Bronchial epithelial cell (primary cell): ENCODE measurements around the gene ZNF366. TPM values are rescaled to one million over a fixed set of nuclear protein-coding genes. Genes with fewer than 3 reads are reported as not detected.
A peak's percentile ranks its signal among the peaks of the same experiment; 100 is the strongest.

Source experiments
- DNase-seq: peaks from one replicate; pipeline ENCODE4 v3.0.0-alpha.2; 2010; ENCODE audit warnings: low read depth
- FAIRE-seq: peaks from 2 replicates; lab custom pipeline; 2011; peaks lifted over from hg19 to GRCh38; lab: Jason Lieb, UNC
- H3K27me3 ChIP-seq: 2 replicates; pipeline ENCODE4 v1.5.1; 2011; ENCODE audit warnings: low read length; ENCODE audit not compliant: control insufficient read depth, insufficient read depth
- H3K36me3 ChIP-seq: 2 replicates; pipeline ENCODE4 v1.5.1; 2011; ENCODE audit warnings: low read length; ENCODE audit not compliant: control insufficient read depth, insufficient read depth
- H3K4me3 ChIP-seq: 2 replicates; pipeline ENCODE4 v1.5.1; 2011; ENCODE audit warnings: mild to moderate bottlenecking, low read depth, low read length, control low read depth
- CTCF ChIP-seq: IDR thresholded peaks from 2 replicates; pipeline ENCODE4 v1.5.1; 2011; ENCODE audit warnings: mild to moderate bottlenecking, moderate library complexity, low read length, control low read depth, inconsistent platforms; ENCODE audit not compliant: insufficient read depth, severe bottlenecking
- total RNA-seq: library from RNA; depleted of rRNA; stranded (reverse); fragments of >200 nt; gene quantifications from 2 replicates; pipeline ENCODE4 v1.2.1, GENCODE V29; 2014

ZNF366 gene
- total RNA-seq, 1 donor from 2014 or later, result not detected

- no peak for TF ChIP-seq CTCF
- DNase-seq (peak; percentile 52), FAIRE-seq (no peak)
- no peaks in the 10 kb centered on the region for H3K36me3 ChIP-seq
- no peak overlapping the region for H3K4me3 ChIP-seq
- H3K27me3 ChIP-seq, result no peaks in the 10 kb centered on the region
These were observed 41.3 kb downstream of the ZNF366 start for GRCh38 chr5:72465601-72466563.

- no peak for FAIRE-seq
- H3K36me3 ChIP-seq, result no peaks in the 10 kb centered on the region
- TF ChIP-seq CTCF, result no peak
These were observed 42.1 kb downstream of the ZNF366 start for GRCh38 chr5:72465066-72465465.

GRCh38 chr5:72464071-72464470 lies 43.1 kb downstream of the ZNF366 start:
- no peak overlapping the region for H3K4me3 ChIP-seq

More at GRCh38 chr5:72465066-72465465, 42.1 kb downstream of the ZNF366 start:
- no peak for DNase-seq
- Histone ChIP-seq H3K4me3 (no peak overlapping the region), H3K27me3 (no peaks in the 10 kb centered on the region)

GRCh38 chr5:72463449-72464052 lies 43.7 kb downstream of the ZNF366 start:
- FAIRE-seq (no peak), DNase-seq (peak; percentile 49)
- TF ChIP-seq CTCF, result no peak

More at GRCh38 chr5:72464071-72464470, 43.1 kb downstream of the ZNF366 start:
- Histone ChIP-seq H3K27me3 (no peaks in the 10 kb centered on the region), H3K36me3 (no peaks in the 10 kb centered on the region)
- DNase-seq (peak; percentile 87), FAIRE-seq (no peak)
- no peak for TF ChIP-seq CTCF

GRCh38 chr5:72460413-72460812 lies 46.8 kb downstream of the ZNF366 start:
- no peak for TF ChIP-seq CTCF
- H3K4me3 ChIP-seq, result no peak overlapping the region
- no peak for DNase-seq
- H3K27me3 ChIP-seq, result no peaks in the 10 kb centered on the region
- no peaks in the 10 kb centered on the region for H3K36me3 ChIP-seq
- no peak for FAIRE-seq

More at GRCh38 chr5:72463449-72464052, 43.7 kb downstream of the ZNF366 start:
- no peak overlapping the region for H3K4me3 ChIP-seq
- no peaks in the 10 kb centered on the region for H3K27me3 ChIP-seq
- H3K36me3 ChIP-seq, result no peaks in the 10 kb centered on the region
